ENCODE results near the gene GPR160.

DNA sequence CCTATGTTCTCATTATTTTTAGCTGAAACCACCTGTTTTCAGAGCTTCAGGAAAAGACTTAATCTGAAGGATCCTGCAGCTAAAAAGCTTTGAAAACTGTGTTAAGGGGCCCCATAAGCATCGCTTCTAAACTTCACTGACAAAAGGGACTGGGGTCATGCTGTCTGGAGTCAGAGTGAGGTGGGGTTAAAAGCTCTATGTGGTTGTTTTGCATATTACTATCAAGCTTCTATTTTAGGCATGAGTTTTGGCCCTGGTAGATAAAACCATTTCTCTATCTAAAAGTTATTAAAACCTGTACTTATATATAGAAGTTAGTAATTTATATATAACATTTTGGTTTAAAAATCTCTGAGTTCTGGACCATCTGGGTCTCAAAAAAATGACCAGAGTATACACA lies 45.5 kb downstream of the GPR160 start:
- TF ChIP-seq, protein P1, sequence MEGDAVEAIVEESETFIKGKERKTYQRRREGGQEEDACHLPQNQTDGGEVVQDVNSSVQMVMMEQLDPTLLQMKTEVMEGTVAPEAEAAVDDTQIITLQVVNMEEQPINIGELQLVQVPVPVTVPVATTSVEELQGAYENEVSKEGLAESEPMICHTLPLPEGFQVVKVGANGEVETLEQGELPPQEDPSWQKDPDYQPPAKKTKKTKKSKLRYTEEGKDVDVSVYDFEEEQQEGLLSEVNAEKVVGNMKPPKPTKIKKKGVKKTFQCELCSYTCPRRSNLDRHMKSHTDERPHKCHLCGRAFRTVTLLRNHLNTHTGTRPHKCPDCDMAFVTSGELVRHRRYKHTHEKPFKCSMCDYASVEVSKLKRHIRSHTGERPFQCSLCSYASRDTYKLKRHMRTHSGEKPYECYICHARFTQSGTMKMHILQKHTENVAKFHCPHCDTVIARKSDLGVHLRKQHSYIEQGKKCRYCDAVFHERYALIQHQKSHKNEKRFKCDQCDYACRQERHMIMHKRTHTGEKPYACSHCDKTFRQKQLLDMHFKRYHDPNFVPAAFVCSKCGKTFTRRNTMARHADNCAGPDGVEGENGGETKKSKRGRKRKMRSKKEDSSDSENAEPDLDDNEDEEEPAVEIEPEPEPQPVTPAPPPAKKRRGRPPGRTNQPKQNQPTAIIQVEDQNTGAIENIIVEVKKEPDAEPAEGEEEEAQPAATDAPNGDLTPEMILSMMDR (IDR thresholded peaks at IDR 0.05): no peak
- TF ChIP-seq POLR2AphosphoS5 (IDR thresholded peaks at IDR 0.05) (no peak), POLR2A (IDR thresholded peaks at IDR 0.05) (no peak)
